Stimulated activated CD4-positive, alpha-beta T cell treated with anti-CD3 and anti-CD28 coated beads, TNF-alpha, amount 100 ng/mL, for 4 hours (primary cell): ENCODE results near the gene KRT78.
A peak's percentile ranks its signal among the peaks of the same experiment; 100 is the strongest.
"Not testable (repeated sequence)": the region's sequence is repeated elsewhere in the genome, so short reads cannot be mapped to it uniquely, and the experiment has no call there.

Experiments
- DNase-seq, 3 experiments: peaks; one replicate each; pipeline ENCODE4 v3.0.0-alpha.2; 2020; ENCODE audit warnings: low read depth in 3 of 3

The KRT78 gene

GRCh38 chr12:52871291-52872039, 22.7 kb upstream of the KRT78 start:
- DNase-seq = no peak

- DNase-seq = peak; percentile 60 to 71 (median 63)
These were observed 21.8 kb upstream of the KRT78 start for GRCh38 chr12:52870361-52871290.

GRCh38 chr12:52867642-52868041, 18.8 kb upstream of the KRT78 start:
- peak in 2 of 3 experiments; percentile 21 to 35 for DNase-seq

GRCh38 chr12:52867152-52867551, 18.4 kb upstream of the KRT78 start:
- DNase-seq = no peak

- no peak for DNase-seq
These were observed 16.5 kb upstream of the KRT78 start for GRCh38 chr12:52865090-52865944.

- DNase-seq = no peak
These were observed 13.2 kb upstream of the KRT78 start for GRCh38 chr12:52862023-52862422.

- DNase-seq = no peak
These were observed 12.7 kb upstream of the KRT78 start for GRCh38 chr12:52861511-52861910.

- no peak for DNase-seq
These were observed 11.5 kb upstream of the KRT78 start for GRCh38 chr12:52860102-52860823.

- no peak for DNase-seq
These were observed 8.7 kb upstream of the KRT78 start for GRCh38 chr12:52857500-52857899.

- no peak for DNase-seq
These were observed 8.0 kb upstream of the KRT78 start for GRCh38 chr12:52856787-52857186.

GRCh38 chr12:52856077-52856476, 7.3 kb upstream of the KRT78 start:
- not testable (repeated sequence) for DNase-seq

- no peak for DNase-seq
These were observed 3.0 kb upstream of the KRT78 start for GRCh38 chr12:52851787-52852186.

GRCh38 chr12:52850681-52851080, 1.9 kb upstream of the KRT78 start:
- DNase-seq = no peak

- no peak for DNase-seq
These were observed 717 bp upstream of the KRT78 start for GRCh38 chr12:52849511-52849910.

- DNase-seq = no peak
These were observed 1.3 kb downstream of the KRT78 start for GRCh38 chr12:52847335-52848102.

GRCh38 chr12:52846356-52846970, 2.3 kb downstream of the KRT78 start:
- no peak for DNase-seq

GRCh38 chr12:52845946-52846345, 2.8 kb downstream of the KRT78 start:
- DNase-seq = no peak

GRCh38 chr12:52844386-52844785, 4.4 kb downstream of the KRT78 start:
- no peak for DNase-seq

GRCh38 chr12:52839436-52840105, 9.2 kb downstream of the KRT78 start:
- no peak for DNase-seq
